Amniotic epithelial cell (primary cell): Measurements from ENCODE around the gene PLEKHA7.

Experiments used
- DNase-seq: peaks from one replicate; pipeline ENCODE4 v3.0.0-alpha.2; 2010; ENCODE audit warnings: low read depth

PLEKHA7 gene

DNA sequence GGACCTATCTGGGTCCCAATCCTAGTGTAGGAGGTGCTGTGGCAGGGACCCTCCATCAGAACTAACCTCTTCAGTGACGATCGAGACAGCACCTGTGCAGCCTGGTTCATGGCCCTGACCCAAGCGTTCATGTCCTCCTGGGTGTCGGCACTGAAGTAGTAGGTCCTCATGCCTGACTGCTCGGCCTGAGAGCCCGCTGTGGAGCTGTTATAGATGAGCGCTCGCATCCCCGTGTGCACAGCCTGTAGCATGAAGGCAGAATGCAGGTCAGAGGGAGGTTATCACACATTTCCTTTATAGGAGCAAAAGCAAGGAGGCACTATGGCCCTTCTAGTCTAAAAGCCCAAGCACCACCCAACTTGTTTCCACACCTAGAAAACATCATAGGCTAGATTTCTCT lies 172.7 kb downstream of the PLEKHA7 start:
- DNase-seq: no peak

DNA sequence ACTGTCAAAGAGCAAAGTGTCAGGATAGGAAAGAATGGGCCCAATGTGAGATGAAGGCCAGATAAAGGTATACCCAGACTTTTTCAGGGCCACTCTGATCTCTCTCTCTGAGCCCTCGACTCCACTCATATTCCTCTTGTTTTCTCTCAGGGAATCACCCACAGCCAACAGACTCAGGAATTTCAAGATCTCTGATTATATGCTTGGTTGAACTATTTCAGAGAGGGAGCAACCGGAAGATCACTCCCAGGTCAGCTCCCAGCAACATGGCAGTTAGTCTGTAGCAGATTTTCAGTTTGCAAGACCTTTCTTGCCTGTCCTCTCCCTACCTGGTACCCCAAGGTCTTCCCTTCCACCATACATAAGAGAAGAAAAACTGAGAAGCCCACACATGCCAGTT lies 173.3 kb downstream of the PLEKHA7 start:
- DNase-seq: no peak

DNA sequence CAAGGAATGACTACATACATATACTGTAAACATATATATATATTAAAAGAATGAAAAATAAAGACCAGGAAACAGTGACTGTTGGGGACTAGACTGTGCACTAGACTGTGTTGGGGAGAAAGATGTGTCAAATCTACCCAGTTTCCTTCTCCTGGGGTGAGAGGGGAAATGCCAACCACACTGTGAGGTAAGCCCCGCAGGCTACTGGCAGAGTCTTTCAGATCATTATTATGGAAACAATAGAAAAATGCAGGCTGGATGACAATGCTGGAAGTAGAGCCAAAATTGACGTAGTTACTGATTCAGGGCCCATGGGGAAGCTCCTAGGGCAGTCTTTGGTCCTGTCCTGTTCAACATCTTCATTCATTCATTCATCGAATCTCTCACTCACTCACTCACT lies 174.4 kb downstream of the PLEKHA7 start:
- no peak for DNase-seq

DNA sequence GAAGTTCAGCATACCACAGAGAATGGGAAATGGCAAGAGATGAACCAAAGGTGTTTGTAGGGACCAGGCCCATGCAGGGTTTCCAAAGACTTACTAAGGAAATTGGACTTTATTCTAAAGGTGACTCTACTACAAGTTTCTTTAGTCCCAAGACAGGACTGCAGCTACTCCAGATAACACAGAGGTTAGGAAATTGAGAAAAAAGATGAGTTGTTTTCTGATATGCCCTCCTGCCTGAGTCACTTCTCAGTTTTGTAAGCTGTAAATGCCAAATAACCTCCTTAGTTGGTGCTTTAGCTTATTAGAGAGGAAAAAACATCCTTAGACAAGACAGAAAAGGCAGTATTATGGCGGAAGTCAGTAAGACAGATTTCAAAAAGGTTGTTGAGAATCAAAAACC lies 179.8 kb downstream of the PLEKHA7 start:
- peak; percentile 43 for DNase-seq

DNA sequence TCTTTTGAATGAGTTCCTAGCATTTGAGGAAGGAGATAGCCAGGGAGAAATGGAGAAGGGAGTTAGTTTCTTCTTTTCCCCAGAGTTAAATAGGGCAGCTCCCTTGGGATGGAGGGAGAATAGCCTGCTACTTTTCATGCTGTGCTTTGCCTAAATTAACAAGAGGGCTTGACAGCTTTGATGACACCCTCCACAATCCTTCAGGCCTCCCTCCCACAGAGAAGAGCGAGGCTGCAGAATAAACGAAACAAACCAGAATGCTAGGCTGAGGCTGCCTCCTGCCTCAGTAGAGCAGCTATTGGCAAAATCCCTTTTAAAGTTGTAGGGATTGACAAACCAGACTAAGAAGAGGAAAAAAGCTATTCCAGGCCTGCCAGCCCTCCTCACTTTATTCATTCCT lies 181.2 kb downstream of the PLEKHA7 start:
- DNase-seq: no peak

DNA sequence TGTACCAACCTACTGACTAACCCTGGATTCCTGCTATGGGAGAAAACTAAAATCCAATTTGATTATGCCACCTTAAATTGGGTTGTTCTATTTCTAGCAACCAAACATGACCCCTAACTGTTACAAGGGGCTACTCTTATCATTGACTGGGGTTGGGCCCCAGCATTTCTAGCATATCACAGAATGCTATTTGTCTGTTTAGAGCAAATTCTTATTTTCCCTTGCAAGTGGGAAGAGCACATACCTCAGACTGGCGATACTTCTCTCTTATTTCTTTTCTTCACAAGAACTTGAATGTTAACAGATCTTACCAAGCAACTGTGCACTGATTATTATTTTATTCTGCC lies 182.0 kb downstream of the PLEKHA7 start:
- DNase-seq: no peak

DNA sequence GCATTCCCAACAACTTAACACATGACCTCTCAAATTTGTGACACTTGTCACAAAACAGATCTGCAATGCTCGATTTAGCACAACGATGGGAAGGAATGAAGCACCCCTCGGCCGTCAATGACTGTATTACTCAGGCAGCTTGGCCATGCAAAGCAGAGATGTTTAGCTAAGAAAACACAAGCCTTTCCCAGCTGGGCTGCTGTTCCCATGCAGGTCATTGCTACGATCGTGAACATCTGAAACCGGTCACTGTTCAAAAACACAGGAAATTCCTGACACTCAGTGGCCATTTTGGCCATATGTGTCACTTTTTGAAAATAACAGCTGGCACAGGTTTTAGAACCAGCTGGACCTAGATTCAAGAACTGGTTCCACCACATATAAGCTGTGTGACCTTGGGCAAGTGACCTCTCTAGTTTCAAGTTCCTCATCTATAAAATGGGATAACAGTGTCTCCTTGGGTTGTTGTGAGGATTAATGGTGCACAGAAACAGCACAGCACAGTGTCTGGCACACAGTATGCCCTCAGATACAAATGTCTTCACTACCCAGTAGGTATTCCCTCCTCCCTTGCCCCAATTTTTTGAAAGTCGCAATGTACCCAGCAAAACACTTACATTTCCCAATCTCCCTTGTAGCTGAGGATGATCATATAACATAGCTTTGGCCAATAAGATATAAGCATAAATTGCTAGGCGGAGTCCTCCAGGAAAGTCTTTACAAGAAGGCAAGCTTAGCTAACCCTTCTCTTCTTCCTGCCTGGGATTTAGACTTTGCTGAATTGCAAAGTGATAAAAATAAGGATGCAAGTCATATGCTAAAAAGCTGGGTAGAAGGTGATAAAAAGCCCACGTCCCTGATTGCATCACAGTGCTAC lies 182.7 kb downstream of the PLEKHA7 start:
- peak; percentile 50 for DNase-seq

DNA sequence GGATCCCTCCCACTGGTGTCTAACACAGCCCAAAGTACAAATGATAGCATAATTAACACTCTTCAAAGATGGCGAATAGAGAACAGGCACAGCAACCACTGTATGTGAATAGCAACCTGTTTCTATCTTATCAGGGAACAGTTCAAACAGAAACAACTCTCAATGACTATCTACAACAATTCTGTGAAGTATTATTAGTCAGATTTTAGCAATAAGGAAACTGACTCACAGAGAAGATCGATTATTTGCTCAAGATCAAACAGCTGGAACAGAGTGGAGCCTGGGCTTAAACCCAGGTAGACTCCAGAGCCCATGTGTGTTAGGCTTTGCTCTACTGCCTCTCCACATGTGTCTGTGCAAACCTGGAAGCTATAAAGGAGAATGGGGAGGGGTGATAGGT lies 187.1 kb downstream of the PLEKHA7 start:
- no peak for DNase-seq

DNA sequence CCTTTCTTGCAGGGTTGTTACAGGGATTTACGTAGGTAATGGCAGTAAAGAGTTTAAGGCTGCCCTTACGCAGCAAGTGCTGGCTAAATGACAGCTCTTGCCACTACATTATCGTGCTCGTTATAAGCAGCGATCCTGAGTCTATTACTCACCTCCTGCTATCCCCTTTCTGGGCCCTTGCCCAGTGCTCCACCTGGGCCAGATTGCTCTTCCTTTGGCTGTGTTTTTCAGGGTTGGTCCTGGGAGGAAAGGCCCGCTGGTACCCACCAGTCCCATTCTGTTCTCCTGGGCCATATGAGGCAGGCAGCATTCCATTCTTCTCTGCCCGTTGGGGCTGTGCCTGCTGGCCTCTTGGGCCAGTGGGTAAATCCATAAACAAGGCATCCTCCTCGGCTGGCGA lies 188.2 kb downstream of the PLEKHA7 start:
- DNase-seq: no peak

DNA sequence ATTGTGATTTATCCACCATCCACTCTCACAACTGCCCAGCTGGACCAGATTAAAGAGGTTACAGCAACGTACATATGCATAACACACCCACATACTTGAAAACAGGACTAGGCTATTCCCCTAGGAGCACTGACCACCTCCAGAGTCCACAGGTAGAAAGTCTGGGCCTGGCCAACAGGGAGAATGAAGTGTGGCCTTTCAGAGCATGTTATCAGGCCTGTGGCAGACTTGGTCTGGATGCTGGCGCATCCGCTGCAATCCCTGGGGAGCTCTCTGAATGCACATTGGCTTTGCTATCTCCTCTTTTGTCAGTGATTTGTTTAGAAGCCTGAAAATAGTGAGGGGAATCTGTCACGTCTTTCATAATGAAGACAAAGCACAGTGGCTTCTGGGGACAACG lies 189.1 kb downstream of the PLEKHA7 start:
- DNase-seq: no peak

DNA sequence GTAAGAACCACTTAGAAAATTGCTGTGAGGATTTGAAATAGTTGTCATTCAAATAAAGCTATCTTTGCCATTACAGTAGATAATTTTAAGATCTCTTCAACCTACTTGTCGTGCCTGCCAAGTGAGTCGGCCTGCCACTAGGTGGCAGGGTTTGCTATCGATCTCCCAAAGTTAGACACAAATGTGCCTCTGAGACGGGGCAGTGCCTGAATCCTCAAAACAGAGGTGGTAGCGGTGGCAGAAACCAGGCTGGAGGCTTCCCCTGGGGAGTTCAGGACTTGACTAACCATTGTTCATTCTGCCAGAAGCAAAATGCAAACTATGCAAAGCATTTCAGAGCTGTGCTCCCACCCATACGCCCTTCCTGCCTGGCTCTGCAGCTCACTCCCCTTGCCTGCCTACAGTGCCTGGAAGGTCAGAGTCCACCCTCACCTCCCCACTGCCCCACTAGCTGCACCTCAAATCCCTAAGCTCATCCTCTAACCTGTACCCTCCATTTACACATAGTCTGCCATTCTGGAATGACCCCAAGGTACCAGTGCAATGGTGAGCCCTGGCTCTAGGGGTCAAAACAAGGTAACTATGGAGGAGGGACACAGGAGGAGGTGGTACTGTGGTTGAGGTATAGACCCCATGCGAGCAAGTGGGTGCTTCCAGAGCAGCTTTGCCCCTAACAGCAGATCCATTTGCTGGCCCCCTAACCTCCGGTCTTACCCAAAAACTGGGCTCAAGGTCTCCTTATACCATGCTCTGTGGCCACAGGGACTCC lies 193.7 kb downstream of the PLEKHA7 start:
- DNase-seq: peak; percentile 69

DNA sequence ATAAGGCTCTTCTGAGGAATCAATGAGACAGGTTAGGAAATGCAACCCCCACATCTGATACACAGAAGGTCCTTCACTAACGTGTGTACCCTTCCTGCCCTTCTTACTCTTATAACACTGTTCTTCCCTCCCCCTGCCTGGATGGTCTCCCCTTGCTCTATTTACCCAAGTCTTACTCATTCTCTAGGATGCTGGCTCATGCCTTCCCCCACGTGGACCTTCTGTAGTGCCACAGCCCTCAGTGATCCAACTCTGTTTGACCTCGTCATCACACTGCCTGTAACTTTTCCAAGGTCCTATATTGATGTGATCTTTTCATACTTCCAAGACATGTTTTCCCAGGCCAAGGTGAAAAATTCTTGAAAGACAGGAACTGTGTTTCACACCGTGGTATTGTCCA lies 195.9 kb downstream of the PLEKHA7 start:
- peak; percentile 9 for DNase-seq

DNA sequence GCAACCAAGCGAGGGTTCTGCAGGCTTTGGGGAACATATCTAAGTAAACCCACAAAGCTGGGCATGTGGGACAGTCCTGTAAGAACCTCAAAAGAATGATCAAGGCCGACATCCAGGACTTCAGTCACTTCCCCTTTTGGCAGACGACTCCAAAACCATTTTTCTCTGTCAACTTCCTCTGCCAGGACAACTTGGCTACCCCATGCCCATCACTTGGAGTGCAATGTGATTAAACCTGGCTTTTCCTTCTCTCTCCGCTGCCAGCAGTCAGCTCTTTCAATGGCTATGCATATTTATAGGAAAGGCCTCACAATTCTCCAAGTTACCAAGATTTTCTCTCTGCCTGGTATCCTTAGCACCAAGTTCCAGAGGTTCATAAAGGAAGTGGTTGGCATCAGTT lies 196.9 kb downstream of the PLEKHA7 start:
- DNase-seq: no peak

DNA sequence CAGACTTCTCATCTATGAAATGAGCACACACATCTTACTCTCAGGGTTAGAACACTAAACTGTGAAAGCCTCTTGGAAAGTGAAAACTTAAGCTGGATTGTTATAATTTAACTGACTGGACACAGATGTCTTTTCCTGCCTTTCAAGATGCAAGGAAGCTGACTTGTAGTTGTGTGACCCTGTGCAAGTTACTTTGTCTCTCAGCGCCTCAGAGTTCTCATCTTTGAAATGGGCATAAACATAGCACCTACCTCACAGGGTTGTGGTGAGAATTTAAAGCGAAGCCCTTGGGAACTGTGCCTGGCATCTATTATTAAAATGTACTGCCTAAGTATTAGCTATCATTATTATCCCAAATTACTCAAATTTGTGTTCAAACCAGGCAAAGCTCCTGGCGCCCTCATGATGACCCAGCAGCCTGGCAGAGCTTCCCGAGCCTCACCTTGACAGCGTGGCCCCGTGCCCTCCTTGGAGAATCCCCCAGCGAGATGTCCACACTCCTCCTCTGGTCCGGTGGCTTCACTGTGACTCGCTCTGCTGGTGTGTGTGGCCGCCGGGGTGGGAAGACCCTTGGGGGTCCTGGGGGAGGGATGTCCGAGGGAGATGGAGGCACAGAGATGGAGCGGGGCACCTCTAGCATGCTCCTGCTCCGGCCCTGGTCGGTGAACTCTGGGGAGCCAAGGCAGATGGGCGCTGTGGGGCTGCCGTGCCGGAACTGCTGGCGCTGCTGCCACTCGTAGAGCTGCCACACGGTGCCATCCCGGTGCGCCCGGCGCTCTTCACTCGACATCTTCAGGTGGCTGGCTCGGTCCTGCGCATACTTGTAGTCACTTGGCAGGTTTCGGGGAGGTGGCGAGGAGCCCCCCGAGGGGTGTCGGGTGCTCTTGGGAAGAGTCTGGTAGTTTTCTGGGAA lies 197.6 kb downstream of the PLEKHA7 start:
- no peak for DNase-seq

DNA sequence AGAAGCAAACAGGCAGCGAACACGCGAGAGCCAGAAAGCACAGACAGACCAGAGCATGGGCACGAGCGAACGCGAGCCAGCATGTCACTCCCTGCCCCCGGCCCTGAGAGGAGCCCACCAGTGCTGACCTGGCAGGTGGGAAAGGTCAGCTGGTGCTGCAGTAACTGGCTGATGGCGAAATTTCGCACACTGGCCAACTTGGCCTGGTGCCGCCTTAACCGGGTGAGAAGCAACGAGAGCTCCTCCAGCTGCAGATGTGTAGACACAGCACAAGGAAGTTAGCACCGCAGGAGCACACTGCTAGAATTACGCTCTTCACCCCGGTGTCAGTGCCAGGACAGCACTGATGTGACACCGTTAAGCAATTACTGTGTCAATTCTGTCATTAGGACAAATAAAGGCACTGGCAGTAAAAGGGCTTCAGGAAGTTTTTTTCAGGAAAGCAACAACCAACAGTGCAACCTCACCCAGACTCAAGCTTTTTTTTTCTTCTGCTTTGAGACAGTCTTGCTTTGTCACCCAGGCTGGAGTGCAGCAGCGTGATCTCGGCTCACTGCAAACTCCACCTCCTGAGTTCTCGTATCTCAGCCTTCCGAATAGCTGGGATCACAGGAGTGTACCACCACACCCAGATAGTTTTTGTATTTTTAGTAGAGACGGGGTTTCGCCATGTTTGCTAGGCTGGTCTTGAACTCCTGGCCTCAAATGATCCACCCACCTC lies 199.0 kb downstream of the PLEKHA7 start:
- no peak for DNase-seq

DNA sequence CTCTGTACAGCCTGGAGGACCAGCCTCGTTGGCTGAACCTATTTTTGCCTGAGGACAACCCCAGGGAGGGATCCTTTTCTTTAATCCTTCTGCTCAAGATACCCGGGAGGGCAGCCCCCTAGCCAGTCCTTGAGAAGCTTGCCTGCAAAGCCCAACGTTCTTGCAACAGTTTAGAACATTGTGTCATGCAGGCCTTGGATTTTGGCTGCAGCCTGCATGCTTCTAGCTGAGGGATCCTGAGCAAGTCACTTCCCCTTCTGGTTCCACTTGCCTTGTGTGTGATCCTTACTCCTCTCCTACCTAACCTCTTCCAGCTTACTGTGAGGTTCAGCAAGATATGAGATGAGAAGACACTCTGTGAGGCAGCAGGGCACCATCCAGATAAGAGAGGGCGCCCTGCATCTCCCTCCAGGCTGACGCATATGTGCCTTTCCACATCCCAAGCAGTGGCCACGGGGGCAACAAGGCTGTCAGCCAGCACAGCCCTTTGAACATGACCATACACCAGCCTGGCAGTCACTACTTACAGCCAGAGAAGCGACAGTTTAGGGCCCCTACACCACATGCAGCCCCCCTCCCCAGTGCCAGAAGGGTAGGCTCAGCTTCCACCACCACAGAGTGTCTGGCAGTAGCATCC lies 199.7 kb downstream of the PLEKHA7 start:
- DNase-seq: no peak

DNA sequence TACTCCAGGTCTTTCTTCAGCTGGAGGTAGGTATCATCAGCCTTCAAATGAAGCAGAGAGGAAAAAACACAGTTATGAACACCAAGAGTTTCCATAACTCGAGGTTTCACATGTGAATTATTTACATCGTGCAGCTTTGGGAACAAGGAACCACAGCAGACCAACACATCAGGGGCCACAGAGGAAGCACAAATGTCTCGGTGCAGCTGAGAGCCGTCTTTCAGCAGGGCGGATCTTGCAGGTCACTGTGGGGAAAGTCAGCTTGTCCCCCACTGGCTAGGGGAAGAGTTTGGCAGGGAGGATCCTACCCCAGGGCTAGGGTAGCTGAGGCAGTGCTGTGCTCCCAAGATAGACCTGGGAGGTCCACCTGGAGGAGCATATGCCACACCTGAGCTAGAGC lies 201.1 kb downstream of the PLEKHA7 start:
- DNase-seq: no peak

DNA sequence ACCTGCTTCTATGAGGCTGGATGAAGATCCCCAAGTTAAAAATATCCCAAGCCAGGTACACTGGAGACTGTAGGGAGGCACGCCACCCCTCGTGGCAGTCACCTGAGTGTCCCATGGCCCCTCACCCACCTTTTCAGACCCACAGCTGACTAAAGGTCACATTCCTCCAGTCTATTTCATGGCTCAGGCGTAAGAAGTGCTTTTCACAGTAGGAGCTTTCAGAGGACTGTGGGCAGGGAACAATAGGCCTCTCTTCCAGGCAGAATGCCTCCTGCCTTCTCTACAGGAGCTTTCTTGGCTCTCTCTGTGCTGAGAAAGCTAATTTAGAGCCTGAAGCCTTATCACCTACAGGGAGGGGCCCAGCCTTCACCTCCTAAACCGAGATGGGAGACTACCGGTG lies 201.9 kb downstream of the PLEKHA7 start:
- no peak for DNase-seq

DNA sequence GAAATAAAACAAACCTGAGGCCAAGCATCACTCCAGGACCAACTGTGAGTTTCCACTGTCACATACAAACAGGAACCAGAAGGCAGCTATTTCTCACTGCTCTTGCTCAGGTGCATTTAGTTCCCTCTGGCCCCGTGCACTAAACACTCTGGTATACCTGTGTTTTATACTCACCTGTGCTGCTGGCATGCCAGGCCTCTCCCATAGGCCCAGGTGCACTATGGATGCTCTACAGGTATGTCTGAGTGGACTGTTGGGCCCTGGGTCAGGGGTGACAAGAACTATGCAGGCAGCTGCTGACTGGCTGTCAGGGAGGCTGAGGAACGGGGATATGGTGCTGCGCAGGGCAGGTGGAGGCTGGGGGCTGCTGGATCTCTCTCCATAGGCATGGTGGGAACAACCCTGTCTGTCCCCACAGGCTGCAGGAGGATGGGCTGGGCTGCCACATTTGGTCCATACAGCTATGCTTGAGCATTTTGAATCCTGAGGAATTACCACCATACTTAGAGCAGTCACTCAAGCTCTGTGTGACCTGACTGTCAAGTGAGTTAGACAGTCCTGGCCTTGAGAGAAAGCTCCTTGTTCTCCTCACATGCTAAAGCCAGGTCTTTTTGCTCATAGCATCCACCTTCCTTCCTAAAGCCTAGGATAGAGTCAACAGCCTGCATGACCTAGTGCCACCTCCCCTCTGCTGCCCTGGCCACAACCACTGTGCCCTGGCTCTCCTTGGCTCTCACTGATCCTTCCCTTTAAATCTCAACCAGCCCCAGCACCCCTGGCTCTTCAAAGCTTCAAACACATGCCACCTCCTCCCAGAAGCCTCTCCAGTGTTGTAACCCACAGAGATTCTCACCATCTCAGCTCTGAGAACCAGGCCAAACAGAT lies 202.8 kb downstream of the PLEKHA7 start:
- DNase-seq: no peak
